Prostate gland (tissue), 2 donors: ENCODE measurements around the gene RABL3. TPM values are rescaled to one million over a fixed set of nuclear protein-coding genes. Genes with fewer than 3 reads are reported as not detected.

Experiments
- DNase-seq: peaks from one replicate; pipeline ENCODE4 v3.0.0-alpha.2; 2019; ENCODE audit warnings: low spot score
- H3K27ac ChIP-seq, 2 donors: fragments of 200-600 bp; sonication (generic); 2 replicates each; pipeline ENCODE4 v1.5.1; 2017 to 2019
- H3K27me3 ChIP-seq: fragments of 200-600 bp; sonication (generic); replicated peaks from 2 replicates; pipeline ENCODE4 v1.5.1; 2019; ENCODE audit not compliant: insufficient read depth
- H3K36me3 ChIP-seq, 2 donors: fragments of 200-600 bp; sonication (generic); 1 replicate in 1 of 2; 2 replicates in 1 of 2; pipeline versions ENCODE4 v1.5.1 to v1.8.1; 2017 to 2019
- H3K4me1 ChIP-seq: fragments of 200-600 bp; sonication (generic); replicated peaks from 2 replicates; pipeline ENCODE4 v1.5.1; 2019
- H3K4me3 ChIP-seq, 2 donors: fragments of 200-600 bp; sonication (generic); 2 replicates each; pipeline ENCODE4 v1.5.1; 2017 to 2019
- H3K9me3 ChIP-seq: fragments of 200-600 bp; sonication (generic); 2 replicates; pipeline ENCODE4 v1.5.1; 2017
- CTCF ChIP-seq, 4 experiments: fragments of 200-600 bp in 2 of 4; fragments of 450-650 bp in 2 of 4; sonication (generic) in 2 of 4; IDR thresholded peaks; 1 replicate in 3 of 4; 2 replicates in 1 of 4; pipeline ENCODE4 v1.5.1; 2016 to 2019; ENCODE audit warnings: antibody characterized with exemption in 4 of 4, mild to moderate bottlenecking in 2 of 4, moderate library complexity in 2 of 4
- POLR2A ChIP-seq: fragments of 450-650 bp; IDR thresholded peaks from one replicate; pipeline ENCODE4 v1.6.1; 2016; ENCODE audit warnings: antibody characterized with exemption, mild to moderate bottlenecking
- POLR2AphosphoS5 ChIP-seq: sonication (generic); formaldehyde crosslinking; IDR thresholded peaks from one replicate; pipeline ENCODE4 v1.6.1; 2017; ENCODE audit warnings: antibody characterized with exemption
- WGBS: methylation state at CpG from one replicate; pipeline ENCODE4 v1.1.5; 2018; 5-methylcytosine and 5-hydroxymethylcytosine counted together
- intact Hi-C: fragments of 100-400 bp; cut with DNase I; formaldehyde crosslinking; loops from one replicate; pipeline ENCODE4 v1.14.2; 2022
- small RNA-seq, 2 donors: library from RNA; depleted of rRNA; stranded (forward); fragments of <200 nt; gene quantifications; one replicate each; pipeline ENCODE3, GENCODE V24; 2016
- total RNA-seq, 2 donors: library from RNA; depleted of rRNA; stranded (reverse); fragments of >200 nt; gene quantifications; one replicate each; pipeline ENCODE4 v1.1.0, GENCODE V29; 2016

RABL3 gene
- total RNA-seq, 2 donors from 2014 or later = 13.5 to 24.2 TPM

GRCh38 chr3:120637851-120638559 is 104.3 kb downstream of the RABL3 start:
- WGBS = 82% methylated on average over 6 of the region's 6 CpGs
- H3K4me3 ChIP-seq = no peak overlapping the region
- H3K4me1 ChIP-seq = no peaks in the 10 kb centered on the region
- TF ChIP-seq POLR2A (no peak), POLR2AphosphoS5 (no peak), CTCF (IDR thresholded peaks at IDR 0.05) (no peak)
- H3K27ac ChIP-seq = no peak overlapping the region
- no peaks in the 10 kb centered on the region for H3K36me3 ChIP-seq
- H3K9me3 ChIP-seq = no peaks in the 10 kb centered on the region
- intact Hi-C loops = no loop called here
- no peaks in the 10 kb centered on the region for H3K27me3 ChIP-seq
- DNase-seq = no peak

- DNase-seq = no peak
- intact Hi-C loops = no loop called here
- Histone ChIP-seq H3K4me3 (no peak overlapping the region), H3K27ac (no peak overlapping the region), H3K36me3 (no peaks in the 10 kb centered on the region), H3K27me3 (no peaks in the 10 kb centered on the region), H3K9me3 (no peaks in the 10 kb centered on the region), H3K4me1 (no peaks in the 10 kb centered on the region)
- WGBS = 65% methylated on average over 2 of the region's 2 CpGs
- TF ChIP-seq CTCF (IDR thresholded peaks at IDR 0.05) (no peak), POLR2AphosphoS5 (no peak), POLR2A (no peak)
These were observed 105.4 kb downstream of the RABL3 start for GRCh38 chr3:120636795-120637401.

Small RNA genes within 50 kb of the gene (small RNA-seq; reads per million reads assigned to genes)
- 0 reads per million in 2 donors for gene MTCO1P29
- gene MTCO2P29 = 0 reads per million in 2 donors

Other genes starting within 250 kb of the RABL3 start
- 100 to 1,000 TPM in 1 of 2 donors, 10 to 100 TPM in 1; 83.3 to 159 TPM for gene NDUFB4, start 146.2 kb downstream of the RABL3 start, total RNA-seq
- gene HGD, start 60.3 kb downstream of the RABL3 start, total RNA-seq = 100 to 1,000 TPM in 1 of 2 donors, 10 to 100 TPM in 1; 47.1 to 104 TPM
- gene GTF2E1, start 228 bp upstream of the RABL3 start, total RNA-seq = 10 to 100 TPM; 15.3 to 17.5 TPM
- gene STXBP5L, start 165.7 kb upstream of the RABL3 start, total RNA-seq = 1 to 10 TPM; 2.6 to 4.8 TPM